Measurements from ENCODE around the gene PREPL.

Gene PREPL

GRCh38 chr2:44275927-44276303 lies 85.4 kb downstream of the PREPL start:
- no peak for TF ChIP-seq CTCF (IDR thresholded peaks at IDR 0.05; ENCODE audit: insufficient read depth, missing control alignments)
- DNase-seq (ENCODE audit: insufficient read length, low spot score) (no peak), FAIRE-seq (no peak)

GRCh38 chr2:44273596-44273995 lies 87.7 kb downstream of the PREPL start:
- no peak for FAIRE-seq
- DNase-seq (ENCODE audit: insufficient read length, low spot score) = no peak
- no peak for TF ChIP-seq CTCF (IDR thresholded peaks at IDR 0.05; ENCODE audit: insufficient read depth, missing control alignments)

- FAIRE-seq (no peak), DNase-seq (ENCODE audit: insufficient read length, low spot score) (no peak)
- TF ChIP-seq CTCF (IDR thresholded peaks at IDR 0.05; ENCODE audit: insufficient read depth, missing control alignments) = no peak
Measured at GRCh38 chr2:44273076-44273475, 88.2 kb downstream of the PREPL start.

GRCh38 chr2:44271296-44271695 lies 90.0 kb downstream of the PREPL start:
- no peak for DNase-seq (ENCODE audit: insufficient read length, low spot score)
- no peak for TF ChIP-seq CTCF (IDR thresholded peaks at IDR 0.05; ENCODE audit: insufficient read depth, missing control alignments)
- FAIRE-seq = no peak

GRCh38 chr2:44269831-44270230 lies 91.5 kb downstream of the PREPL start:
- no peak for FAIRE-seq
- no peak for TF ChIP-seq CTCF (IDR thresholded peaks at IDR 0.05; ENCODE audit: insufficient read depth, missing control alignments)
- no peak for DNase-seq (ENCODE audit: insufficient read length, low spot score)

GRCh38 chr2:44267796-44268648 lies 93.3 kb downstream of the PREPL start:
- DNase-seq (ENCODE audit: insufficient read length, low spot score) (no peak), FAIRE-seq (no peak)
- no peak for TF ChIP-seq CTCF (IDR thresholded peaks at IDR 0.05; ENCODE audit: insufficient read depth, missing control alignments)

All from D721Med (cell line).